Smooth muscle cell of the brain vasculature (primary cell): ENCODE data around the gene GRAMD2B.

Source experiments
- DNase-seq: peaks from one replicate; pipeline ENCODE4 v3.0.0-alpha.2; 2012; ENCODE audit warnings: low read depth, low spot score

Gene GRAMD2B

DNA sequence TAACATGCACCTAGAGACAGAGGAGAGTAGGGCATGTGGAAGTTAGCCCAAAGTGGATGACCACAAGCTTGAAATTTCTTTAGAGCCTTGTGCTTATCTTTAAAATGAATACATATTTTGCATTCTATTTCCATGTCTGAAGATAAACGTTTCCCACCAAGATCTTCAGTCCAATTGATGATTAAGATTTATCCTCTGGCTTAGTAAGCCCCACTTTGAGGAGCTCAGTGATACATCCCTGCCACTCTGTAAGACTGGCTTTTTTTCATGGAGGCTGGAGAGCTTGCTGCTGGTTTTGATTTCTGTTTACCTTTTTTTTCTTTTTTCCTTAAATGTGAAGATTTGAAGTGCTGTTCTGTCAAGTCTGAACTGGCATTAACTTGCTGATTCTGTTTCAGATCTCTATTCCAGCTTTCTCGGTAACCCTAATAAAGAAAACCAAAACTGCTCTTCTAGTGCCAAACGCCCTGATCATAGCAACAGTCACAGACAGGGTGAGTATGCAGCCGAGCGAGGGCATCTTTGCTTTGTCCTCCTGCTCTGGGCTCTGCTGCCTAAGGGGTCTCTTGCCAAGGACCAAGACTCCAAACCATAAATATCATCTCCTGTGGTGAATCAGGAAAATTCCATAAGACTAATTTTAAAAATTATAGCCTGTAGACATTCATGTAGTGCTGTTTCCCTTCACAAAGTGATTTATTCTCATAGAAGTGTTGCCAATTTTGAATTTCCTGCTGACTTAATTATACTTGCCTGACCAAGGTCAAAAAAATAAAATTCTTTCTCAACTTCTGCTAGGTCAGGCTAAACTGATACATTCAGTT, 54.3 kb downstream of the GRAMD2B start:
- no peak for DNase-seq

- DNase-seq = no peak
Measured at GRCh38 chr5:126479810-126480209, 56.6 kb downstream of the GRAMD2B start.

GRCh38 chr5:126480824-126481223, 57.6 kb downstream of the GRAMD2B start:
- no peak for DNase-seq

DNA sequence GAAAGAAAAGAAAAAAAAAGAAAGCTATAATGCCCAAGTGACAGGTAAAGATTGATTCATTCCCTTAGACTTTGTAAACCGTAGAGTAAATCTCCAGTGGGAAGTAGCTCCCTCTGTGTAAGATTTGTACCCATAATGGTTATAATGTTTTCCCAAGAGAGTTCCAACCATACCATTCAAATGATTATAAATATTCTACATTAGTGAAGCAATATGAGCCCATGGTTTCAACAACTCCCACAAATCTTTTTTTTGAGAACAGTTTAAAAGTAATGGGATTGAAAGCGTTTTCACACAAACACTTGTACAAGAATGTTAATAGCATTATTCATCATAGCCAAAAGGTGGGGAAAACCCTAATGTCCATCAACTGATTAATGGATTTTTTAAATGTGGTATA, 58.0 kb downstream of the GRAMD2B start:
- DNase-seq = no peak

DNA sequence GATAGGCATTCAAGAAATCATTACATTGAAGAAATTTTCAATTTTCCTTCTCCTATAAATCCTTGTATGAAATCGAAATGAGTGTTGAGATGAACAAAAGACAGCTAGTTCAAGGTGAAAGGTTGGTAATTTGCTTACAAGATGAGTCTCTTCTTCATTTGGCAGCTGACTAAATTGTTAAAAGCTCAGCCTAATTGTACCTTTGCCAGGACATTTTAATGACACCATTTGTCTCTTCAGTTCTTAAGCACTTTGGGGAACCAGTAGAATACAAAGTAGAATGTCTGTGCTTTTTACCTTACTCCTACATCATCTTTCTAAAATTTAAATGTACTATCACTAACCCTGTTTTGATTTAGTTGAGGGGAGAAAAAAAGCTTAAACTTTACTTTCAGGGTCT, 59.4 kb downstream of the GRAMD2B start:
- no peak for DNase-seq

GRCh38 chr5:126483156-126483555, 59.9 kb downstream of the GRAMD2B start:
- DNase-seq = no peak

DNA sequence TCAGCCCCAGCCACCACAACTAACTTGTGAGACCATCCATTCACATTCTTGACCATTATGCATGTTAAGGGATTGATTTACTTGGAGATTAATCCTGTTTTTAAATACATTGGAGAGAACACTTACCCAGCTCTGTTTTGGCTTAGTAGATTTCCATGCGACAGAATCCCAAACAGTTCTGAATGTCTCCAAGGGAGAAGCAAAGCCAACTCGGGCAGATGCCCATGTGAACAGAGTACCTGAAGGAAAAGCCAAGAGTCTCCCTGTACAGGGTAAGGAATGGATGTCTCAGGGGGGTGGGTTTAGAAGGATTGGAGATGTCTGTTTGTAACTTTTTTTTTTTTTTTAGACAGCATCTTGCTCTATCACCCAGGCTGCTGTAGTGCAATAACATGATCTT, 61.0 kb downstream of the GRAMD2B start:
- DNase-seq = no peak

DNA sequence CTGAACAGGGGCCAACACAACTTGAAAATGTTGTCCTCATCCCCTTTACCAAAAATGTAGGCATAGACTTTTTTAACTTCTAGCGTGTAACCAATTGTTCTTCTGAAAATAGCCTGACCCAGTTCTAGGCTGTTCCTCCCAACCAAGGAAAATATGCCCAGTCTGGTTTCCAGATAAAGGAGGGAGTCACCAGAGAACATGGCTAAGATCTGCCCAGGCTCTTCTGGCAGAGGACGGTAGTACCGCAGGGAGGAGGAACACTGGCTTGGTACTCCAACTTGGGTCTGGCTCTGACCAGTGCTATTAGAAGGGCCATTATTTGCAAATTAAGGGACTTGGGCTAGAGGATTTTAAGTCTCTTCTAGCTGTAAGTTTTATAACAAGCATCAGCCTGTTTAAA, 63.1 kb downstream of the GRAMD2B start:
- DNase-seq = no peak

DNA sequence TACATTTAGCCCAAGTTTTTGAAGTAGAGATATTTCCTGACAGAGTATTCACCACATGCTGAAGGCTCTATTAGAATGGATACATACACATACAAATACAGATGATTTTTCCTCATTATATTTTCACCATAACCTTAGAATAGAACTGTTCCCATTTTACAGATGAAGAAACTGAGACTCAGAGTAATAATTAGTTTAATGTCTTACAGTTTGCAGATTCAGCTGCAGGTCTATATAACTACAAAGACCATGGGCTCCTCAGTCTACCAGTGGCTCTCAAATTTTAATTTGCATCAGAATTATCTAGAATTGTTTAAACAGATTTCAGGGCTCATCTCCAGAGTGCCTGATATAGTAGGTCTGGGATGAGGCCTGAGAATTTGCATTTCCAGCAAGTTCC, 64.4 kb downstream of the GRAMD2B start:
- DNase-seq = no peak

DNA sequence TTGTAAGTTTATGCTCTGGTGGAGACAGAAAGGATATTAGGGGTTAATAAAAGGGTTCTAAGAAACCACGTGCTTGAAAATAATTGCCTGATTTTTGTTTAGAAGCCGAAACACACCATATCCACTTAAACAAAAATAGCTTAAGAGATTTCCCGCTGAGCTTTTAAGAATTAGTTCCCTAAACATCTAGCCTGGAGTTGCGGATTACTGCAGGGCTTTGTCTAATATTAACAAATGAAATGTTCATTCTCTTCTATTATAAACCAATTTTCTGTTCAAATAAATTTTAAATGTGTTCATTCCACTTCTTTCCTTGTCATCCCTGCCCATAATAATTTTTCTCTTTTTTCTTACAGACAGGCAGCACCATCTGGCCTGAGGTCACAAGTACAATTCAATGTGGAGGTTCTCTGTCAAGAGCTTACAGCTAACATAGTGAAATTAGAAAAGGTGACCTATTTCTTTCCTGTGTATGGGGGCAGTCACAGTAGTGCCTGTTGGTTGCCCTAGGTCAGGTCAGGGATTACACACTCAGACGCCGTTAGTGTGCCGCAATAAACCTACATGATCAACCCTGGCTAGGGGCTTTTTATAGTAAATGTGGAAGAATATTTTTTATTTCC, 65.3 kb downstream of the GRAMD2B start:
- DNase-seq = no peak

DNA sequence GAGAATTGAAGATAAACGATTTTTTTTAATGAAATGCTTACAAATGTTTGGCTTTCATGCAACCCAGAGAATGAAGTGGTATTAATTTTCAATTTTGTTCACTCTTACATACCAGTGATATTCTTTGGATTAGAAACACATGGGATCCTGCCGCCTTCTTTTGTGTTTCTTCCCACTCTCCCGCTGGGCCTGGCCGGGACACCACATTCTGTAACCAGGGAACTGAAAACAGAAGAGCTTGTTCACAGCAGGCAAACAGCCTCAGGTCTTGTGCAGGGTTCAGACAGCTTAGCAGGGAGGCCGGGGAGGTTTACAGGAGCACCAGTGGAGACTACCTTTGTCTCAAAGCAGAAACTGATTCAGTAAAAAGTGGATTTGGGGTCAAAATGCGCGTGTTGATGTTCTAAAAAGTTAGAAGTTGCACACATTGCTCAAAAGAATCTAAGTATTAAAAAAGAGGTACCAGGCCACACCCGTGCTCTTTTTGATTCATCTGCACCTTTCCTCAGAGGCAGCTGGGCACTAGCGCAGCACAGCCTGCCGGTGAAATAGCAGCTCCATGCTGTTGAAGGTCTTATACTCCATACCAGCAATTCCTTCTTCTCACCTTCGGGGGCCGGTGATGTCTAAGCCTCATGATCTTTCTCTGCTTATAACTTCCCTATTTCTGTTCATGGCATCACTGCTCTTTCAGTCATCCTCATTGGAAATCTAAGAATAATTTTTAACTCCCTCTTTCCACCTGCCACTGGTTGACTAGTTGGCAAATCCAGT, 67.1 kb downstream of the GRAMD2B start:
- DNase-seq = peak; percentile 95

- no peak for DNase-seq
Measured at GRCh38 chr5:126492939-126493338, 69.7 kb downstream of the GRAMD2B start.

GRCh38 chr5:126494393-126494792, 71.2 kb downstream of the GRAMD2B start:
- no peak for DNase-seq

- no peak for DNase-seq
Measured at GRCh38 chr5:126497506-126497905, 74.3 kb downstream of the GRAMD2B start.

- no peak for DNase-seq
Measured at GRCh38 chr5:126499278-126499677, 76.1 kb downstream of the GRAMD2B start.

GRCh38 chr5:126499853-126500342, 76.7 kb downstream of the GRAMD2B start:
- DNase-seq = no peak

DNA sequence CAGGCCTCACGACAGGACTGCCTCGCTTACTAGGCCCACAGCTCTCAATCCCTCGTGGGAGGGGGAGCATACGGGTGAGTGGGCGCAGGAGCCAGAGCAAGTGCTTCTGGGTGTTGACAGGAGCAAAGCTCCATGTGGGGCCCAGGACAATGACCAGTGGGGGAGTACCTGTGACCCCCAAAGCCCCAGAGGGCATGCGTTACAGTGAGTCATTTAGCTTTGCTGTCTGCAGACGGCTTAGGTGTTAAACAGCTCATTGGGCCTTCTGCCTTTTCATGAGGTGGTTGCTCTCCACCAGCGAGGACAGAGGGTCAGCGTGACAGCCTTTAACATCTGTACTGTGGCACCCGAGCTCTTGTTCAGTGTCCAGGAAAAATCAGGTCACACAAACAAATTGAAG, 78.2 kb downstream of the GRAMD2B start:
- no peak for DNase-seq

DNA sequence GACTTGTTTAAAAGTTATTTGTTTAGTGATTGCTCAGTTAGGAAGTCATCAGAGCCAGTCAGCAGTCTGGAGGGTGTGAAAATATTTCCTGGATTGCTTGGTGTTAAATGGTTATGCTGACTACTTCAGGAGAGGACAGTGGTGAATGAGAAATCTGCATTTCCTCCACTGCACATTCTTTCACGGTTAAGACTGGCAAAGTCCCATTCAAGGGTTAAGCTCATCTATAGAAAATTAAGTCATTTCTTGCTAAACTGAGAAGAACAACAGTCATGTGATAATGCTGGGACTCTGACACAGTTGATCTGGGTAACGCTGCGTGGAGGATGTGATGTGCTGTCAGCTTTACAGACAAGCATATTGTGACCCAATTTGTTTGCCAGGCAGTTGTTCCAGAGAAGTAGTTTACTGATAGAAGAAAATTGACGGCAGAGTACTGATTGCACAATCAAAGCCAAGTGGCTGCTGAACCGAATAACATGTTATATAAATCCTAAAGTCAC, 80.4 kb downstream of the GRAMD2B start:
- DNase-seq = no peak

DNA sequence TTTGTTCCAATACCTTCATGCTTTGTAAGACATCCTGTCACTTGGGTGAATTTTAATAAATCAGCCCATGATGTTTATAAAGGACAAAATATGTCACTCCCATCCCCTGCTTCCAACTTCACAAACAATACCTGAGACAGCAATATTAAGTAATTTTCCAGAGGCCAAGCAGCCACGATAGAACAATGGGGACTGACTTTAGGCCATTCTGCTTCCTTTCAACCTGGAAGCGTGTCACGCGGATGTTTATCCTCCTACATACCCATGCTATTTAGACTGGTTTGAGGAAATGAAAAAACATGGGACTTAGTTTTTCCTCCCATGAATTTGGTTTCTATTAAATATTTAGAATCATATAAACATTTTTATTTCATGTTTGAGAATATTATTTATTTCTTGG, 82.9 kb downstream of the GRAMD2B start:
- no peak for DNase-seq

DNA sequence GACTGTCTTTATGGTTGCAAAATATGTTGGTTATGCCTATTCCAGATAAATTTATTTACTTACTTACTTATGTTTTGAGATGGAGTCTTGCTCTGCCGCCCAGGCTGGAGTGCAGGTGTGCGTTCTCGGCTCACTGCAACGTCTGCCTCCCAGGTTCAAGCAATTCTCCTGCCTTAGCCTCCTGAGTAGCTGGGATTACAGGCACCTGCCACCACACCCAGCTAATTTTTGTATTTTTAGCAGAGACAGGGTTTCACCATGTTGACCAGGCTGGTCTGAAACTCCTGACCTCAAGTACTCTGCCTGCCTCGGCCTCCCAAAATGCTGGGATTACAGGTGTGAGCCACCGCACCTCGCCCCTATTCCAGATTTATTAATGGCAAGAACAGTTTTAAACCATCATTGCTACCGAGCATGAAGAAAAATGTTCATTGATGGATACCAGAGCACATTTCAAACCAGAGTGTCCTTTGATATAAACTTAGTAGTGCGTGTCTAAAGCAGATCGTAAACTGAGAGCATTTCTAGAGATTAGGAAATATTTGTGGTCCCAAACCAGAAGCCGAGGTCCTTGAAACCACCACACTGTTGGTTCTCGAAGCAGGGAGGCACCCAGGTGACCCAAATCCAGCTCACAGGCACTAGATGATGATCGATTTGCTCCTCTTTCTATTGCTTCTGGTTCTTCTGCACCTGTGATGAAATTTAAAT, 85.2 kb downstream of the GRAMD2B start:
- no peak for DNase-seq

GRCh38 chr5:126508962-126509279, 85.7 kb downstream of the GRAMD2B start:
- no peak for DNase-seq

DNA sequence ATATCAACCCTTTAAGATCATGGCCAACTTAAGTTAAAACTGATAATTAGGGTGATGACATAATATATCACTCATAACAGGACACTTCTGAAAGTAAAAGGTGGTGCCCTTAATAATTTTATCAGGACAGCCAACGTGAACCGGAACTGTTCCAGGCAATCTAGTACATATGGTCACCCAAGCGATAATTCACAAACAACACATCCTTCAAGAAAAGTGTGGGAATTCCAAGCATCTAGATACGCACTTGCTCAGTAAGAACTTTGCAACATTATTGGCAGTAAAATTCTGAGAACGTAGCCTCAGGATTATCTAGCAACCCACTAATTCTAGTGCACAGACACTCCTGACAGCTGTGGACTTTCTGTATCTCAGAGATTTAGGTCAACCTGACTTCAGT, 86.1 kb downstream of the GRAMD2B start:
- no peak for DNase-seq
